ENCODE results near the gene CNRIP1.

The CNRIP1 gene

DNA sequence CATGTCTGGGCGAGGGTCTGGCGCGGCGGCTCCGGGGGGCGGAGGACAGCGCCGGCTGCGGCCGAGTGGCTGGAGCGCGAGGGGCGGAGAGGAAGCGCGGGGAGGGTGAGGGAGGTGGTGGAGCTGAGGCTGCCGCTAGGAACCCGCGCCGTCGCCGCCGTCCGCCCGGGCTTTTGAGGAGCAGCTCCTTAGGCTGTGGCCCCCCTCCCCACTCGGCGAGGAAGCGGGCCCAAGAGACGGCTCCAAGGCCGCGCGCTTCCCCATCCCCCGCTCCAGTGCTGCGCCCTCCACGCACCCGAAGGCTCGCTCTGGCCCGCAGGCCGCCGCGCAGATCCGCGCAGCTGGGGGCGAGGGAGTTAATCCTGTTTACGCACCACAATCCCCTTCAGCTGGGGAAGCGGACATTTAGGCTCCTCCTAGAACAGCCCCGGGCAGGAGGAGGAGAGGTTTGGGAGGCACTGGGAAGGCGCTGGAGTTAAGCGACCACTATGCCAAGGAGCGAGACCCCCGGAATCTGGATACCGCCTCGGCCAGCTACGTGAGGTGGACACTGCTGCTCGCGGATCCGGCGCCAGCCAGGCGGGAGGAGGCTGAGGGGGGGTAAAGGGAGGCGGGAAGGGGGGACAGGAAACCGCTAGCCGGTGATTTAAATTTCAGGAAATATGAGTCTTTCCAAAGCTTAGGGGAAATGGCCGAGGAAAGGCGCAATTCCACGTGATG is at the start of gene CNRIP1:
CNRIP1 (minus strand) TSS at position 552 of the 720 bp plus-strand sequence; CDS start at position 3, 549 bp downstream.
- DNase-seq (ENCODE audit: low read depth): no peak
- H3K4me3 ChIP-seq (ENCODE audit: low read length): peak within 1 kb of the TSS; percentile 76
- no peak for TF ChIP-seq CTCF (conservative IDR thresholded peaks at IDR 0.05; ENCODE audit: low read depth, low read length)

DNA sequence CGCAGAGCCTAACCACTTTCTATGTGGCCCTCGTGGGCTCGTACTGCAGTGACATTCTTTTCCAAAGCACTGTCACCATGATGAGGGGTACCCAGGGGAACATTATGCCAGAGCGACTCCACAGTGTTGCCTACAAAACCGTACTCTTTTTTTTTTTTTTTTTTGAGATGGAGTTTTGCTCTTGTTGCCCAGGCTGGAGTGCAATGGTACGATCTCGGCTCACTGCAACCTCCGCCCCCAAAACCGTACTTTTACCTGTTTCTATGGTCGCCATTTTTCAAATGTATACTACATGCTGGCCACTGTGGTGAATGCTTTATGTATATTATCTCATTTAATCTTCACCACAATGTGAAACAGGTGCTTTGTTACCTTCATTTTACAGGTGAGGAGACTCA is 49.6 kb upstream of the CNRIP1 start:
- no peak overlapping the region for H3K4me3 ChIP-seq (ENCODE audit: low read length)
- no peak for DNase-seq (ENCODE audit: low read depth)
- TF ChIP-seq CTCF (conservative IDR thresholded peaks at IDR 0.05; ENCODE audit: low read depth, low read length): no peak

- H3K4me3 ChIP-seq (ENCODE audit: low read length): no peak overlapping the region
- peak; percentile 68 for DNase-seq (ENCODE audit: low read depth)
- TF ChIP-seq CTCF (conservative IDR thresholded peaks at IDR 0.05; ENCODE audit: low read depth, low read length): no peak
These were observed 49.0 kb upstream of the CNRIP1 start for GRCh38 chr2:68368654-68369336.

- no peak for TF ChIP-seq CTCF (conservative IDR thresholded peaks at IDR 0.05; ENCODE audit: low read depth, low read length)
- no peak overlapping the region for H3K4me3 ChIP-seq (ENCODE audit: low read length)
- no peak for DNase-seq (ENCODE audit: low read depth)
These were observed 48.4 kb upstream of the CNRIP1 start for GRCh38 chr2:68367953-68368653.

DNA sequence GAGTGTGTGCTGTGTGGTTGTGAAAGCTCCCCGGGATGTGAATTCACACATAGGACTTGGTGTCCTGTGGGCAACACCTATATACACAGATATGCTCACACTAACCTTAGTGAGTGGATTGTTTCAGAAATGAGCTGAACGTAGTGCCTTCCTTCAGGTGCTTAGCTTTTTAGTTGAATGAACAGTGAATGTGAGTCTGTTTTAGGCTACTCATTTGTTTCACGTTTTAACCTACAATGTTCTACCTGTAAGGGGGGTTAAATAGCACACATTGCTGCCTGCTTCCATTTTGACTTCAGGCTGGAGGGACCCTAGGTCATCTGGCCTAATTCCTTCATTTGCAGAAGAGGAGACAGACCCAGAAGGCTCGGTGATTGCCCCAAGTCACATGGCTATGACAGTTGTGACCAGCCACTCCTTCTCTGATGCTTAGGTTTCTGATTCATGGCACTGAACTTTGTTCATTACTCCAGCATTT is 46.4 kb upstream of the CNRIP1 start:
- no peak overlapping the region for H3K4me3 ChIP-seq (ENCODE audit: low read length)
- no peak for TF ChIP-seq CTCF (conservative IDR thresholded peaks at IDR 0.05; ENCODE audit: low read depth, low read length)
- DNase-seq (ENCODE audit: low read depth): no peak

DNA sequence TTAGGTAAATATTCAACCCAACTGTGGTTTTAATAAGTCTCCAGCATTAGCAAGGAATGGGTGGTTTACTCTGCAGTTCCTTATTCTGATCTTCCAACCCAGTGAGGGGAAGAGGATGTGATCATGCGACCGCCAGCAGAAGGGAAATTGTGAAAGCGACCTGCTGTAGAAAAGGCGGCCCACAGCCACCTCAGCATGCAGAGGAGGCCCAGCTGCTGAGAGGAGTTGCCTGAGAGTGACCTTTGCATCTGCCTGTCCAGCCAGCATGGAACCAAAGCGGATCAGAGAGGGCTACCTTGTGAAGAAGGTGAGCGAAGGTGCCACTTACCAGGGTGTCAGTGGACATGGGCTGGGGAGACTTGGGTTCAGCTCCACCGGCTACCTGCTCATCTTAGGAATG is 45.3 kb upstream of the CNRIP1 start, which contains the start of gene PLEK:
PLEK (plus strand) TSS at position 196 of the 400 bp plus-strand sequence; CDS start at position 266, 70 bp downstream.
- DNase-seq (ENCODE audit: low read depth): no peak
- TF ChIP-seq CTCF (conservative IDR thresholded peaks at IDR 0.05; ENCODE audit: low read depth, low read length): no peak
- no peak within 1 kb of the TSS for H3K4me3 ChIP-seq (ENCODE audit: low read length)

All from retinal pigment epithelial cell (primary cell).